T-helper 1 cell treated with Interleukin-12 subunit alpha and Interleukin-12 subunit beta and Interleukin-4 antibody, amounts not matched to agents 30 ng/mL and 1 ng/mL, for 36 hours (primary cell): ENCODE data around the gene GABPB2. TPM values are rescaled to one million over a fixed set of nuclear protein-coding genes. Genes with fewer than 3 reads are reported as not detected.

Experiments used
- intact Hi-C: fragments of 100-400 bp; cut with micrococcal nuclease; formaldehyde crosslinking; loops from one replicate; pipeline ENCODE4 v1.15.1; 2024
- total RNA-seq: library from RNA; stranded (reverse); gene quantifications from 2 replicates; pipeline ENCODE4 v1.2.3, GENCODE V29; 2022

GABPB2 gene
- 27.5 and 28.6 TPM in 2 replicates for total RNA-seq

DNA sequence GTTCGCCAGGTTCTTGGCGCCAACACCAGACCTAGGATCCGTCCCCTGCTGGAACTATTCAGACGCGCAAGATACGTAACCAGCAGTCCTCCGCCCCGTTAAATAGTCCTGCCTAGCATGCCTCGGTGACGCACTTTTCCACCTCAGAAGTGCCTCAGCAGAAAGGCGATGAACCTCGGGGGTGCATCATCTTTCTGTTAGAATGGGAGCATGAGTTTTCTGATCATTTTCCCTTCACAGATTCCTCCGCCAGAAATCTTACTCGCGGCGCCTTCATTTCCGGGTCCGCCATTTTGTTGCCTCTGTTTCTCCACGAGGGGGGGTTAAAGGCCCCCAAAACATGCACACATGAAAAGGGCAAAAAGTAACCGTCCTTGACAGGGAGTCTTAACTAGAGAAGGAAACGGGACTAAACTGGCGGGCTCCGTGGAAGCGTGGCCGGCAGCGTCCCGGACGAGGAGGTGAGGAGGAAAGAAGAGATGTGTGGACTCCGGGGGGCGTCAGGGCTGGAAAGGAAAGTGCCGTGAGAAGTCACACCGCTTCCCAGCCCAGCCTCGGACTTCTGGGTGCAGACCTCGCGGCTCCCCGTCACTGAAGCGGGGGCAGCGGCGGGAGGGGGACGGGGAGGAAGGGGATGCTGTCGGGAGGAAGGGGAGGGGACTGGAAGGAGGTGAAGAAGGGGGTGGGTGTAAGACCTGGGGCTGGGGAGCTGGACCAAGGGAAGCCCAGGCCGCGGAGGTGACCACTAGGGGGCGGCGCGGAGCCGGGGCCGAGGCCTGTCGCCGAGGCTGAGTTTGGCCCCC lies at the start of gene GABPB2:
Gene GABPB2 (plus strand): TSS at position 288 of the 803 bp plus-strand sequence. CDS start 17,429 bp downstream, outside the sequence.
- intact Hi-C loops: loop anchor here (1.0 to 2.0 kb wide), 10 partner anchors 10 to 257 kb away; partner anchors contain the start of genes MLLT11, PI4KB, PRUNE1 and SCNM1

DNA sequence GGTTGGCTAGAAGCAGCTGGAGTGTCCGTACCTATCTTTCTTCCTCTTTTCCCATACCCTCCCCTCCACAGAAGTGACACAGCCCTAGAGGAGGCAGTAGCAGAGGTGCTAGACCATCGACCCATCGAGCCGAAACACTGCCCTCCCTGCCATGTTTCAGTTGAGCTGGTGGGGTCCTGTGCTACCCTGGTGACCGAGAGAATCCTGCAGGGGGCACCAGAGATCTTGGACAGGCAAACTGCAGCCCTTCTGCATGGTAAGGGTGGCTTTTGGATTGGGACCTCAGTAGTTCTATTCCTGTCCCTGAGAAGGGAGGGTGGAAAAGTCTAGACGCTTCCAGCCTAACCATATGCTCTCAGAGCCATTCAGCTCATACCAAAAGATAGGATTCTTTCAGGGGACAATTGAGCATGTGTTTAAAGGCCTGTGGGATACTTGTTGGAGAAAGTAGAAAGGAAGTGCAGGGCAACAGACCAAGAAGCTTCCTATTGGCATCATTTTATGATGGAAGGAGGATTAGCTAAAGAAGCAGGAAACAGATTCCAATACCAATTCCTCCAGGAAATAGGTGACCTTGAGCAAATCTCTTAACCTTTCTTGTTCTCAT lies 45.9 kb upstream of the GABPB2 start:
- intact Hi-C loops: loop anchor here (1.0 to 2.0 kb wide), 7 partner anchors 24 to 227 kb away; partner anchors contain the start of genes GABPB2, MLLT11, SEMA6C and TNFAIP8L2

DNA sequence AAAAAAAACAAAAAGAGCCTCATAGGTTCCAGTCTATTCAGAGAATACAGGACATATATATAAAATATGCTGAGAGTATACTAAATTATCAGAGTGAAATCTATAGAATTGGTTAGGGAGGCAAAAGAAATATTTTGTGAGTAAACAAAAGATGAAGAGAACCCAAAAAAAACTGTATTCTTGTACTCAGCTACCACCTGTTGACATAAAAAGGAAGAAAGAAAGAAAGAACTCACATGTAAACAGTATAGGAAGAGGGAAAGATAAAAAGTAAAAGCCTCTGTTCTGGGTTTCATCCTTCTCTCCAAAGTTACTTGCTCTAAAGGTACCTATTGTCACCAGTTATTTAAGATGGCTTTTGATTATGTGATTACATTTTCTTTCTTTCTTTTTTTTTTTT lies 44.1 kb upstream of the GABPB2 start:
- intact Hi-C loops: no loop called here

DNA sequence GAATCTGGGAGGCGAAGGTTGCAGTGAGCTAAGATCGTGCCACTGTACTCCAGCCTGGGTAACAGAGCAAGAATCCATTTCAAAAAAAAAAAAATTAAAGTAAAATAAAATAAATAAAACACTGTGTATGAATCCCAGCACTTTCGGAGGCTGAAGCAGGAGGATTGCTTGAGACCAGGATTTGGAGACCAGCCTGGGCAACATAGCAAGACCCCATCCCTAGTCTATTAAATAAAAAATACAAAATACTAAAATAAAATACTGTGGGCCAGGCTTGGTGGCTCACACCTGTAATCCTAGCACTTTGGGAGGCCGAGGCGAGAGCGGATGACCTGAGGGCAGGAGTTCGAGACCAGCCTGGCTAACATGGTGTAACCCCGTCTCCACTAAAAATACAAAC lies 38.4 kb upstream of the GABPB2 start:
- intact Hi-C loops: no loop called here

DNA sequence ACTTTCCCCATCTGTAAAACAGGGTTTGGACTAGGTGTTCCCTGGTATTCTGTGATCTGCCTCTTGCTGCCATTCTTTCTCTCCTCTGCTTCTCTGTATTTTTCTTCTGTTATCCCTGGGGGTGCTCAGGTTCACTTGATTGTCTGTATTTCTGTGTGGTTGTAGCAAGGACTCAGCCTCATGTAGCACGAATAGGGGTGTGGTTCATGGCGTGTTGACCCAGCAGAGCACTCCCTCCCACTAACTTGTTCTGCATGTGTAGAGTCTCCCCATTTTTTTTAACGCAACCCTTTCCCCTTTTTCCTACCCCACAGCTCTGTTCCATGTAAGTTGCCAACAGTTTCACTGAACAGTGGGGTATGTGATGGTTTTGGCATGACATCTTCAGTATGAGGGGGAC lies 35.4 kb upstream of the GABPB2 start:
- intact Hi-C loops: no loop called here

DNA sequence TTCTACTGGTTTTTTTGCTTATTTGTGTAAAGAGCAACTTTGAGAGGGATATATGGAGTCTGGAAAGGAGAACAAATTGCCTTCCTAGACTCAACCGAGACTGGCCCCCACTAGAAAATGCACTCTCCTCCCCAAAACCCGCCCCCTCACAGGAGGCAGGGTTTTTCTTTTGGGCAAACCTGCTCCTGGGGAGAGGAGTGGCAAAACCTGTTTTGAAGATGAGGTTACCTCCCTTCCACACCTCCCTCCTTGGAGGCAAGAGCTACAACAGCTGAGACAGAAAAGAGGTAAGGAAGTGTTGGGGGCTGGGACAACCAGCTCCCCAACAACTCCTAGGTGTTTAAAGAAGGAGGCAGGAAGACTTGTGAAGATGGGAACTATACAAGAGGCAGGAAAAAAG lies 34.2 kb upstream of the GABPB2 start, which contains the start of gene BNIPL:
Gene BNIPL (plus strand): TSS at position 231 of the 400 bp plus-strand sequence. CDS start 140 bp downstream, at position 371.
- intact Hi-C loops: loop anchor here (2.0 kb wide), 1 partner anchor 18 kb away; no protein-coding TSS in a partner anchor

DNA sequence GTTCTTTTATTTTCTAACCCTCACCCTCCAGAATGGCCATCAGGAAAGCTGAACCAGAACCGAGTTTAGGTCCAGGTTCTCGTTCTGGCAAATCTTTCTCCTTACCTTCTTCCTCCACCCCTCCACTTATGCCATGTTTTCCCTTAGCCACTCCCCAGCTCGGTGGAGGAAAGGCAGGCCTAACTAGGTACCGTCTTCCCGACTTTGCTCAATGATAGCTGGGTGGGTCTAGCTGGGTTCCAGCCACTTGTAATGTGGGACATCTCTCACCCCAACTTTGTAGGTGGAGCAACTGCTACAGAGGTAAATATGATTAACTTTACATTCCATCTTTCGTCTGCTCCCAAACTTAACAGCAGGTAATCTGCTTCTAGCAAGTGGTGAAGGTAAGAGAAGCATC lies 33.5 kb upstream of the GABPB2 start:
- intact Hi-C loops: loop anchor here (2.0 kb wide), 1 partner anchor 18 kb away; no protein-coding TSS in a partner anchor

DNA sequence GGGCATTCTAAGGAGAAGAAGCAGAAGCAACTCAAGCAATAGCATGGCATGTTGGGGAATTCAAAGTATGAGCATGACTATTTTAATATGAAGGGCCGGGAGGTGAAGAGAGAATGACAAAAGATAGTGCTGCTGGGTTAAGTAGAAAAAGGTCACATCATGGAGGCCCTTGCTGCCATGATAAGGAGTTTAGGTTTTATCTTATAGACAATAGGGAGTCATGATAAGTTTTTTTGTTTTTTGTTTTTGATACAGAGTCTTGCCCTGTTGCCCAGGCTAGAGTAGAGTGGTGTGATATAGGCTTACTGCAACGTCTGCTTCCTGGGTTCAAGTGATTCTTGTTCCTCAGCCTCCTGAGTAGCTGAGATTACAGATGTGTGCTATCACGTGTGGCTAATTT lies 31.0 kb upstream of the GABPB2 start:
- intact Hi-C loops: no loop called here

DNA sequence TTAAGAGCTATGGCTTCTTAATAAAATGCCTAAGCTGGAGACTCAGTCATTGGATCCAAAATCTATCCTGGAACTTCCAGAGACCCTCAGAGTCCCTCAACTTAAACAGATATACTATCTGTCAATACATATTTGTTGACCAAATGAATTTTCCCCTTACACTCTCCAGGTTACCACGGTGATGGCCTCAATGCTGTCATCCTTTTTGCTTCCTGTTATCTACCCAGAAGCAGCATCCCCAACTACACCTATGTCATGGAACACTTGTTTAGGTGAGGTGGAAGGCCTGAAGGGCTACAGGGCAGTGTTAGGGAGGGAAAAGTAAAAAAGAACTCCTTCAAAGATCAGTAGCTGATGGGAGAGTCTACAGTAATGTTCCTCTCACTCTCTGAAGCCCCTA lies 27.4 kb upstream of the GABPB2 start:
- intact Hi-C loops: loop anchor here (2.0 kb wide), 1 partner anchor 16 kb away; the partner anchor contains the start of gene CDC42SE1

DNA sequence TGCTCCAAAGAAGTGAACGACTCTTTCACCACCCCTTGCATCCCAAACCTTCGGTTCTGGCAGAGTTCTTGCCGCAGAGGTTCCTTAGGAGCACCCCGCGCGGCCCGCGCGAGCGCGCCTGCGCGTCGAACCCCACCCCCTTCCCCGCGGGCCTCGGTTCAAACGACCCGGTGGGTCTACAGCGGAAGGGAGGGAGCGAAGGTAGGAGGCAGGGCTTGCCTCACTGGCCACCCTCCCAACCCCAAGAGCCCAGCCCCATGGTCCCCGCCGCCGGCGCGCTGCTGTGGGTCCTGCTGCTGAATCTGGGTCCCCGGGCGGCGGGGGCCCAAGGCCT lies 23.0 kb upstream of the GABPB2 start, which contains the start of gene C1orf56:
Gene C1orf56 (plus strand): TSS at position 161 of the 334 bp plus-strand sequence. CDS start 97 bp downstream, at position 258.
- intact Hi-C loops: no loop called here

DNA sequence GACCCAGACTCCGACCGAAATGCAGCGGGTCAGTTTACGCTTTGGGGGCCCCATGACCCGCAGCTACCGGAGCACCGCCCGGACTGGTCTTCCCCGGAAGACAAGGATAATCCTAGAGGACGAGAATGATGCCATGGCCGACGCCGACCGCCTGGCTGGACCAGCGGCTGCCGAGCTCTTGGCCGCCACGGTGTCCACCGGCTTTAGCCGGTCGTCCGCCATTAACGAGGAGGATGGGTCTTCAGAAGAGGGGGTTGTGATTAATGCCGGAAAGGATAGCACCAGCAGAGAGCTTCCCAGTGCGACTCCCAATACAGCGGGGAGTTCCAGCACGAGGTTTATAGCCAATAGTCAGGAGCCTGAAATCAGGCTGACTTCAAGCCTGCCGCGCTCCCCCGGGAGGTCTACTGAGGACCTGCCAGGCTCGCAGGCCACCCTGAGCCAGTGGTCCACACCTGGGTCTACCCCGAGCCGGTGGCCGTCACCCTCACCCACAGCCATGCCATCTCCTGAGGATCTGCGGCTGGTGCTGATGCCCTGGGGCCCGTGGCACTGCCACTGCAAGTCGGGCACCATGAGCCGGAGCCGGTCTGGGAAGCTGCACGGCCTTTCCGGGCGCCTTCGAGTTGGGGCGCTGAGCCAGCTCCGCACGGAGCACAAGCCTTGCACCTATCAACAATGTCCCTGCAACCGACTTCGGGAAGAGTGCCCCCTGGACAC lies 22.5 kb upstream of the GABPB2 start:
- intact Hi-C loops: loop anchor here (1.0 to 2.0 kb wide), 5 partner anchors 8 to 69 kb away; partner anchors contain the start of gene PRUNE1

DNA sequence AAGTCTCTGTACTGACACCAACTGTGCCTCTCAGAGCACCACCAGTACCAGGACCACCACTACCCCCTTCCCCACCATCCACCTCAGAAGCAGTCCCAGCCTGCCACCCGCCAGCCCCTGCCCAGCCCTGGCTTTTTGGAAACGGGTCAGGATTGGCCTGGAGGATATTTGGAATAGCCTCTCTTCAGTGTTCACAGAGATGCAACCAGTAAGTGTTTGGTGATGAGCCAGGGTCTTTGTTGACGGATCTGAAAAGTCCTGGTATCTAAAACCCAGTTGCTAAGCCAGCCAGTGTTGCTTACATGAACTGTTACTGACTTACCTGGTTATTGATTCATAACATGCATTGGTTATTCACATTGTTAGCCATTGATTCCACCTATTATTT lies 21.9 kb upstream of the GABPB2 start:
- intact Hi-C loops: loop anchor here (1.0 to 2.0 kb wide), 5 partner anchors 8 to 70 kb away; partner anchors contain the start of gene PRUNE1

DNA sequence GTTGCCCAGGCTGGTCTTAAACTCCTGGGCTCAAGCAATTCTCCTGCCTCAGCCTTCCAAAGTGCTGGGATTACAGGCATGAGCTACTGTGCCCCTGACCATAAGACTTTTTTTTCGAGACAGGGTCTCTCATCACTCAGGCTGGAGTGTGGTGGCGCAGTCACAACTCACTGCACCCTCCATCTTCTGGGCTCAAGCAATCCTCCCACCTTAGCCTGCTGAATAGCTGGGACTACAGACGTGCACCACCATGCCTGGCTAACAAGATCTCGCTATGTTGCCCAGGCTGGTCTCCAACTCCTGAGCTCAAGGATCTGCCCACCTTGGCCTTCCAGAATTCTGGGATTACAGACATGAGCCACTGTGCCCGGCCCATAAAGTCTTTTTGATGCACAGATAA lies 21.1 kb upstream of the GABPB2 start:
- intact Hi-C loops: loop anchor here (2.0 kb wide), 3 partner anchors 25 to 71 kb away; partner anchors contain the start of gene PRUNE1

DNA sequence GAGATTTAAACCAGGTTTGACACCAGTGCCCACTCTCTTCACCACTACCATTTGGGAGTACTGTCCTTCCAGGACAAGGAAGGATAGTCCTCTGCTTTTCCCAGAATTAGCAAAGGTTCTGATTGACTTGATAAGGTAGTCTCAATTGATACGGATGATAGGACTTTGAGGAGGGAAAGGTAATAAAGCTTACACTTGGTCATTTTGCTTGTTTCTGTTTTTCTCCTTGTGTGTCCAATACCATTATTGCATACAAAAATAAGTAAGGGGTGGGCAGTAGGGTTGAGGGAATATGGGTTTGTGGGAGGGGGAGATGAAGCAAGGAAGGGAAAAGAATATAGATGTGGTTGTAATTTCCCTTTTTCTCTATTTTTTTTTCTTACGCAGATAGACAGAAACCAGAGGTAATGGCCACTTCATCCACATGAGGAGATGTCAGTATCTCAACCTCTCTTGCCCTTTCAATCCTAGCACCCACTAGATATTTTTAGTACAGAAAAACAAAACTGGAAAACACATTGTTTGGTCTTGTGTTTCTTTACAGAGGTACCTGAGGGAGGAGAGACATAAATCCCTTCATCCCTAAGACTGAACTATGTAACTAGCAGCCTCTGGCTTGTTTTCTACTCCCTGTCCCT lies 20.4 kb upstream of the GABPB2 start:
- intact Hi-C loops: no loop called here

DNA sequence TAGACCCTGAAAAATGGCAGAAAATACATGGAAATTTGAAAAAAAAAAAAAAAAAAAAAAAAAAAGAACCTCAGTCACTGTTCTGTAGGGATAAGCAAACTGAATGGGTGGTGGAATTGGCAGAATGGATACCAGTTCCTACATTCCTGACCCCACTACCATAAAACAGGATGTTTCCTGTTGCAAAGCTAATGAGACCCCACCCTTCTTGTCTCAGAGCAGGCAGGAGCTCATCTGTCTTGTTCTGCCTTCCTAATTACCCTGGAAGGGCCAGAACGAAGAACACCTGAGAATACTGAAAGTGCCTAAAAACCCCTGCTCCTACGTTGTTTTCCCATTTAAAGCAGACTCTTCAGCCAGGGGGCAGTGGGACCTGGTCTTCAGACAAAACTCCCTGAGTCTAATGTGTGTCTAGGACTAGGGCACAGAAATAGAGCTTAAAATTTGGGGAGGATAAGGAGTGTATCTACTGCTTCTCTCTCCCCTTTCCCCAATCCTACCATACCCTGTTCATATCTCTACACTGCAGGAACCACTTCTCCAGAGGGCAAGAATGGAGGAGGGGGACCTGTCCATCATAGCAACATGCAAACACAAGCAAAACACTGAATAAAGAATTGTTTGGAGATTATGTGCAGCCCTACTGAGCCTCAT lies 19.1 kb upstream of the GABPB2 start:
- intact Hi-C loops: no loop called here

DNA sequence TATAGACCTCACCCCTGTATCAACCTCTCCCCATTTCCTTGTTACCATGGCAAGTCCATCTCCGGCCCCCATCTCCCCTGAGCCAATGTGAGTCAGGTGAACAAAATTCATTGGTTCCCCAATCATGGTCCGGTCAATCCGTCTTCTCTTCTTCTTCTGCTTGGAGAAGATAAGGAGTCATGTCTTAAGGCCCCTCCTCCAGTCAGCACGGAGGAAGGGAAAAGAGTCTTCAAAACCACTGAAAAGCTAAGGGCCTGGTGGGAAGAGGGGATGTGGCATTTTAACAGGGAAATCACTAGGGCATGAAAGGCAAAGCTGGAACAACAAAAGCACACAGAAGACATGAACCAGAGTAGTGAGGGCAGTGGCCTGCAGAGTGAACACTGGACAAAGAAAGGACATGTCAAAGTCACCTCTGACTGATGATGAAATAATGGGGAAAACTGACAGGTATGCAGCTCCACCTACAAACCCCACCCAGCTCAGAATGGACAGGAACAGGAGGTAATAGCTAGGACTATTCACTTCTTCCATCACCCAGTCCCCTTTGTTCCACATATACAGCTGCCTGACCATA lies 15.5 kb upstream of the GABPB2 start:
- intact Hi-C loops: loop anchor here (2.0 to 5.0 kb wide), 8 partner anchors 16 to 693 kb away; partner anchors contain the start of genes BNIPL, GABPB2, GOLPH3L and MCL1

DNA sequence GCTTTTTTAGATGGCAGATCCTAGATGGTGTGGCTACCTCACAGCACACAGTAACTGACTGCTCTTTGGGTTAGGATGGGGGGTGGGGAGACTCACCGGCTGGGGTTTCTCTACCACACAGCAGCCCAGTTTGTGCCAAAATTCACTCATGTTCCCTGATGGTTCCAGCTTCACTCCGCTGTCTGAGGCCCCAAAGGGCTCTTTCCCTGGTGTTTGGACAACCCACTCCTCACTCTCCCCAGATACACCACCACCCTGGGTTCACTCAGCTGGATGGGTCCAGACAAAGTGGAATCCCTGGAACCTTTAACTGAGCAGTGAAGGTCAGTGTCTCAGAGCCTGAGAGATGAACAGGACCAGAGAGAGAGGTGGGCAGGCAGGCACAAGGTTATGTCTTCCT lies 15.0 kb upstream of the GABPB2 start:
- intact Hi-C loops: loop anchor here (2.0 to 5.0 kb wide), 8 partner anchors 15 to 693 kb away; partner anchors contain the start of genes BNIPL, GABPB2, GOLPH3L and MCL1

DNA sequence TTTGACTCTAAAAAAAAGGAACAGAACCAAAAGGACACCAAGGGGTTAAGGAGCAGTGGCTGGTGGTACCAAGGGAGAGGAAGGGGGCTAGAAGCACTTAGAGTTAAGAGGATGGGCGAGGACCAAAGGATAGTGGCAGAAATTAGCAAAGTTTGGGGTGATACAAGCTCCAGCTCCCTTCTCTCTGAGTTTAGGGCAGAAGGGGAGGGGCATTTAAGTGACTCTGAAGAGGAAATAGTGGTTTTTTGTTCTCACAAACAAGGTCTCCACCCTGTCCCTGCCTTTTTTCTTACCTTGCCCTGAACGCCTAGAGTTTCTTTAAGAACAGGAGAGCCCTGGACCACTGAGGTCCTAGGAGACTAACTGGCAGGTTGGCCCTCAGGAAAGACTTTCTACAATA lies 14.4 kb upstream of the GABPB2 start:
- intact Hi-C loops: loop anchor here (1.0 to 5.0 kb wide), 9 partner anchors 8 to 694 kb away; partner anchors contain the start of genes GOLPH3L, MCL1, RPRD2 and TARS2

DNA sequence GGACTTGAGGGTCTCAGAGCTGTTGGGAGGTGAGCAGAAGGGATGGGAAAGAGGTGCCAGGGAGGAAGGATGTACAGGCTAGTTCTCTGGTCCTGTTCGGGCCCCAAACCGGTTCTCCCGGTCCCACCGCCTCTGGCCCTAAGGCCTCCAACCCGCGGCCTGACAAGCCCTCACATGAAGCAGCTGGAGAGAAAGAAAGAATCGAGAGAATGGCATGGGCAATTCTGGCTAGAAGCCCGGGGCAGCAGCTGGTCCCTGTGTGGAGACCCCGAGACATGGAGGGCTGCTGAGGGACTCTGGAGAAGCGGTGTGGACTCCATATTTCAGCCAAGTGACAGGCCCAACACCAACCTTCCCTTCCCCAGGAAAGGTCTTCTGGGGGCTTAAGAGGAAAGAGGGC lies 11.9 kb upstream of the GABPB2 start:
- intact Hi-C loops: loop anchor here (1.0 to 5.0 kb wide), 11 partner anchors 16 to 696 kb away; partner anchors contain the start of genes GOLPH3L, LYSMD1, MCL1 and PI4KB
